ENCODE measurements around the gene COL1A1.
A peak's percentile ranks its signal among the peaks of the same experiment; 100 is the strongest.

The COL1A1 gene

GRCh38 chr17:50153650-50154575, 47.5 kb downstream of the COL1A1 start:
- no peak for DNase-seq (ENCODE audit: low spot score)

- DNase-seq (ENCODE audit: low spot score): no peak
Observed at GRCh38 chr17:50152736-50153135, 48.7 kb downstream of the COL1A1 start.

GRCh38 chr17:50151937-50152547, 49.4 kb downstream of the COL1A1 start:
- DNase-seq (ENCODE audit: low spot score): peak; percentile 72

DNA sequence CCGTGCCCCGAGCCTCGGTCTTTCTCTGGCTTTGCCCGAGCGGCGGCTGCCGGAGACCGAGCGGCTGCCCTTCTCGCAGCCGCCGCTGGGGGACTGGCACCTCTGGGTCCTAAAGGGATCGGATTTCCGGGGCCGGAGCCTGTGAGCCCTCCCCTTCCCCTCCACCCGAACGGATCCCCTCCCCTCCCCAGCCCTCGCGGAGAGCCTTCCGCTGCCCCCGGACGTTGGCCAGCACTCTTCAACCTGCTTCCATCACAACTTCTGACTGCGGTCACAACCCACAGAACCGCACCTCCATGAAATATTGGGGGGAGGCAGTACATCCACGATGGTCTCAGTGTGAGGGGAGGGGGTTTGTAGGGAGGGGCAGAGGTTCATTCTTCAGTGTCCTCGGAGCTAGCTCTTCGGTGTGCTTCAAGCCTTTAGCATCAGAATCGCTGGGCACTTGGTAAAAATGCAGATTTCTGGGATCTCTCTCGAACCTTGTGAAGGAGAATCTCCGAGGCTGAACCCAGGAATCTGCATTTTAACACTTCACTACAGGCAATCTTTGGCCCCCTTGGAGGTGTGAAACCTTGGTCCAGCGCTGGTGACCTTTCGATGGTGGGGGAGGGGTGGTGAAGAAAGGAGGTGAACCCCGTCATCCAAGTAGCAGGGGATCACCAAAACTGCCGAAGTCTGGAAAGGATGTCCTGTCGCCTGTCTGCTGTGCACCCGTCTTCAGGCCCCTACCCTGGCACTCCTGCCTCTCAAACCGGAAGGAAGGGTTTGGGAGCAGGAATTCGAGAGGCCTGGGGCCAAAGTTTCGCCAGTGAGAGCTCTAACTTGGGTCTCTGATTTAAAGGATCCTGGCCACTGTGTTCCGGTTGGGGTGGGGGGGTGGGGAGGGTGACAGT, 50.1 kb downstream of the COL1A1 start:
- DNase-seq (ENCODE audit: low spot score): peak; percentile 92

- DNase-seq (ENCODE audit: low spot score): no peak
Observed at GRCh38 chr17:50150354-50151040, 50.9 kb downstream of the COL1A1 start, which contains the start of gene PPP1R9B. Gene PPP1R9B (minus strand): TSS chr17:50150677. CDS start chr17:50150513, 164 bp downstream.

DNA sequence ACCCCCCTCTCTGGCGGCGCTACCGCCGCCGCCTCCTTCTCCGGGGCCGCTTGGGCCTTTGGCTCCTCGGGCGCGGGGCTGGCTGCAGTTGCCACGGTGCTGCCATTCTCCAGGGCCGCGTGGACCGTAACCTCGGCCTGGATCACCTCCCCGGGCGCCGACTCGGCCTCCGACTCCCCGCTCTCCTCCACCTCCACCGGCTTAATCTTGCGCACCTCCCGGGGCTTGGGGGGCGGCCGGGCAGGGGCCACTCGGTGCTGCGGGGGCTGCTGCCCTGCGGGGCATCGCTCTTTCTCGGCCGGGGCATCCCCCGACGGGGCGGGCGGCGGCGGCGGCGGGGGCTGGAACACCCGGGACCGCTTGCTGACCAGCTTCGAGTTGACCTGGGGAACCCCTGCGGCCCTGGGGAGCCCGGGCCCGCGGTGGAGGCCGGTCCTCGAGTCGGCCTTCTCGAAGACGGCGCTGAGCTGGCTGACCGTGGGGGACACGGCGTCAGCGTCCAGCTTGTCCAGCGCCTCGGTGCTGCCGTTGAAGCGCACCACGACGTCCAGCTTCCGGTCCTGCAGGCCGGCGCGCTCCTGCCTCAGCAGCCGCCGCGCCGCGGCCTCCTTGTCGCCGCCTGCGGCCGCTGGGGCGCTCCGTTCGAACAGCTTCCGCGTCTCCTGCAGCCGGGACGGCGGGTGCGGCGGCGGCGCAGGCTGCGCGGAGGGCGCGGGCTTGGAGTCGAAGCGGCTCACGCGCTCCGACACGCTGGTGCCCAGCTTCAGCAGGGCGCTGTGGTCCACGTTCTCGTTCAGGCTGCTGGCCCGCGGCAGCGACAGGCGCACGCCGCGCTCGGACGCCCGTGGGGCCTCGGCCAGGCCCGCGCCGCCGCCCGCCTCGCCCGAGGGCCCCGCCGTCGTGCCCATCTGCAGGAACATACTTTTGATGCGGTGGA, 51.7 kb downstream of the COL1A1 start:
- DNase-seq (ENCODE audit: low spot score): peak; percentile 71

GRCh38 chr17:50149091-50149416, 52.4 kb downstream of the COL1A1 start:
- no peak for DNase-seq (ENCODE audit: low spot score)

DNA sequence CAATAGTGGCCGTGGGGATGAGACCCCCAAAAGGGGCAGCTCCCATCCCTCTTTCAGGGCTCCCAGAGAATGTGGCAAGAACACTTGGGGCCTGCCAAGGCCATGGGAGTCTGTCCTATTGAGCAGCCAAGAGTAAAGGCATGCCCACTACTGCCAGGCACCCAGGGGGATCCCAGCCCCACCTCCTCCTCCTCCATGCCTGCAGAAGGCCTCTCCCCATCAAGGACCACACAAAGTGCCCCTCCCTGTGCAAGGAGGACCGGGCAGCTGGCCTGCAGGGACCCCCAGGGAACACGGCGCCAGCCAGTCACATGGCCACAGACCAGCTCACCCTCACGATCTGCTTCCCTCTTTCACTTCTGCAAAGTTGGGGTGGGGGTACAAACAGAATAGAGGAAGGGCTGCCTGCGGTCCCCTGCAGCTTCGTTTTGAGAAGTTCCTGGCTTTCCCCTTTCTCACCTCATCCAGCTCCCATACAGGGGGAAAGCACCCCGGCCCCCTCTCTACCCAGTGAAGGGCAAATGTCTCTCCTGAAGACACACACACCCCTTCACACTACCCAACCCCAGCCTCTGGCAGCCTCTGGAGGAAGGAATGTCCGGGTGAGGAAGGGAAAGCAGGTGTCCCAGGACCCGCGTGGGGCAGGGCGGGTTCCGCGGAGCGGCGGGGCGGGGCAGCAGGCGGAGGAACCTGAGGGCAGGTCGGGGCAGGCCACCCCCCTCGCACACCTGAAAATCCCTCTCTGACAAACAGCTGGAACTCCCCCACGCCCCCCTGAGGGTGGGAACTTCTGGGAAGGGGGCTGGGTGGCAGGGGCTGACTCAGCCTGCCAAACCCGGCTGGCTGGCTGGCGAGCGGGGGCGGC, 53.0 kb downstream of the COL1A1 start:
- DNase-seq (ENCODE audit: low spot score): peak; percentile 88

DNA sequence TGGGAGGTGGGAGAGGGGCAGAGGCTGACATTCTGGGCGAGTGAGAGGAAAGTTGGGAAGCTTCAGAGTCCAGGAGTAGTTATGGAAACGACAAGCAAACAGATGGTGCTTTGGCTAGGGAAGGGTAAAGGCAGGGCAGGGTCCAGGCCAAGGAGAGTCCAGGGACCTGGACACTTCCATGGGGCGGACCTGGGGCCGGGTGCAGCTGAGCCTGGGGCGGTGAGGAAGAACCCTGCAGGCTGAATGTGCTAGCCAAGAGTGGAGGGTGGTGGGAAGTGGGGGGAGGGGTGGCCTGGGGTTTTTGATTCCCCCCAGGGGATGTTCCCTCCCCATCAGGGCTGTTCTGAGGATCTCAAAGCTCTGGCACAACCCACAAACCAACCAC, 53.6 kb downstream of the COL1A1 start:
- peak; percentile 48 for DNase-seq (ENCODE audit: low spot score)

DNA sequence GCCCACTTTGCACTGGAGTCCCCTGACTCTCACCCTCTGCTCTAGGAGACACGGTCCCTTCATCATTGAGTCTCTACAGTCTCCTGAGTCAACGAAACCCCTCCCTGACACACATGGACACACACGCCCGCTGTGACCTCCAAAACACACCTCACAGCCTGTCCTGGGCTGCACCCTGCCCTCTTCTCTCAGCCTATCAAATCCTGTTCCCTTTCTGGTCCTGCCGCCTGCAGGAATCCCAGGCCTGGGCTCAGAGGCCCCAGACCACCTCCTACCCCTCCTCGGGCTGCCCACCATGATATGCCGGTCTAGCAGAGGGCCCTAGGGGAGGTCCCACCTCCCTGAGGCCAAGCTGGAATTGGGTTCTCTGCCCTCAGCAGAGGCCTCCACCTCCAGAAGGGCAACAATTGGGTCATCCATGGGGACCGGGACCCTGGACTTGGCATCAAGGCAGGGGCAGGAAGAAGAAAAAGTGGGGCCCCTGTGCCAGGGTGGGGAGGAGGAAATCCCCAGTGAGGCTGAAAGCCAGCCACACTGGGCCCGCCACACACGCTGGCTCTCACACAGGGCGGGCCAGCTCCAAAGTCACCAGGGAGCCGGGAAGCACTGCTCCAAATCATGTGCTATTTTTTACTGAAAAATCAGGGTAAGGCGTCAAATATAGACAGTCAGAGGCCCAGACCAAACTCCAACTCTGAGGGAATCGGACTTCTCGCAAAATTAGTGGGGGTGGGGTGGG, 54.3 kb downstream of the COL1A1 start:
- peak; percentile 53 for DNase-seq (ENCODE audit: low spot score)

- no peak for DNase-seq (ENCODE audit: low spot score)
Observed at GRCh38 chr17:50146230-50146926, 55.1 kb downstream of the COL1A1 start.

DNA sequence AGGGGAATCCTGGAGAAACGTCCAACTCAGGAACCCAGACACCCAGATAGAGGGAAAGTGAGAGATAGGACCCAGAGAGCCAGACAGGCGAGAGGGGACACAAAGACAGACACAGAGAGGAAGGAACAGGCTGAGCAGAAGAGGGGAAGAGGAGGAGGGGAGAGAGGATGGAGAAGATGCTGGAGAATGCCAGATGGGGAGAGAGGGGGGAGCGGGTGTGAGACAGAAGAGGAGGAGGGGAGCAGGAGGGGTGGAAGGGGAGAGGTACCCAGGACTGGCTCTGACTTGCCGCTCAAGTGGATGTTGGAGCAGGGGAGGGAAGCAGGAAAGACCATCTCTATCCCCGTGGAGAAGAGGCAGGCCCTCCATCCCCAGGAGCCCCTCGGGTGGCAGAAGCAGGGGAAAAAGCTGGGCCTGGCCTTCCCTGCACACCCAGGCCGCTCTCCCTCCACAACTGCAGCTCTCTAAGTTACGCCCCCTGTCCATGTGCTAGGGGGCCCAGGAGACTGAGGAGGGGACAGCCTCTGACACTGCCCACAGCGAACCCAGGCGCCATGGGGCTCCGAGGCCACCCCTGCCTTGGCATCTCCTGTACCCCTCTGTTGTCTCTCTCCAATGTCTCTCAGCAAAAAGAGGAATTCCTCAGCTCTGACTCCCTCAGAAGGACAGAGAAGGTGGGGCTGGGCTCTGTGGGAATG, 55.8 kb downstream of the COL1A1 start:
- DNase-seq (ENCODE audit: low spot score): no peak

GRCh38 chr17:50144845-50145531, 56.4 kb downstream of the COL1A1 start:
- DNase-seq (ENCODE audit: low spot score): no peak

- DNase-seq (ENCODE audit: low spot score): no peak
Observed at GRCh38 chr17:50144355-50144754, 57.1 kb downstream of the COL1A1 start.

DNA sequence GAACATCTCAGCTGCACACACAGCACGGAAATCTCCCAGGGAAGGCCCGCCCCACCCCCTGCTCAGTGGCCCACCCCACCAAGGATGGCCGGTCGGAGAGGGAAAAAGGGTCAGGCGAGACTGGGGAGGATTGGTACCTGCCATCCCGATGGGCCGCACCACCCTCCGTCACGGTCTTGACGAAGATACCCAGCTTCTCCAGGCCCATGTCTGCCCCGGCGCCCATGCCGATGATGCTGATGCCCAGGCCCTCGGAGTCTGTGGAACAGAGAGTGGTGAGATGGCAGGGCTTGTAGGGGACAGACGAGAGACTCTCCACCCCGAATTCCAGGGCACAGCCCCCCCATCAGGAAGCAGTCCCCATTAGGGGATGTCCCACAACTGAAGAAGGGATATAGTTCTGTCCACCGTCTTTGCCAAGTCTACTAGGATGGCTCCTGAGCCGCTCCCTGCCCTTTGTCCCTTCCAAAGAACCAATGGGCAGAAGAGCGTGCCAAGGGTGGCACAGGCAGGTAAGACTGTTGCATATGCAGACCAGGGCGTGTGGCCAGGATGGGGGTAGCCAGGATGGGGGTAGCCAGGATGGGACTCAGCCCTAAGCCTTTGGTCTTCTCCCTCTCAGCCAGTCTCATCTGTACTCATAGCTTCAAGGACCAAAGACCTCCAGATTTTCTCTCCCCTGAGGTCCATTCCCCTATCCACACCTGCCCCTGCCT, 57.8 kb downstream of the COL1A1 start:
- no peak for DNase-seq (ENCODE audit: low spot score)

DNA sequence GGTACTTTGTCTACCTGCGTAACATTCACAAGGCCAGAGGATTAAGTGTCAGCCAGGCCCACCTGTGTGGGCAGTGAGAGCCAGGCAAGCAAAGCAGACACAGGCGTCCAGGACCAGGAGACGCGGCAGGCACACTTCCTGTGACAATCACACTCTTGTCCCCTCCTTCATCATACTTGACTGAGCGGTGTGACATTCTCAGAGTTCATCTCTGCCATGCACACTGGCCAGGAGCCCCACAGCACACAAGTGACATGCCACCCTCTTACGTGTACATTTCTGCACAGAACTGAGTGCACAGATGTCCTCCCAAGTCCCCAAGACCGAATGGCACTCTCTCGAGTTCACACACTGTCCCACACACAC, 59.7 kb downstream of the COL1A1 start:
- no peak for DNase-seq (ENCODE audit: low spot score)

All from germinal center (tissue), 1 donor.